HEK293T (cell line): ENCODE measurements around the gene CFAP97D2.

Experiments used
- BHLHE40 ChIP-seq: fragments of 450-650 bp; IDR thresholded peaks from 2 replicates; pipeline ENCODE4 v1.6.1; 2016; ENCODE audit warnings: mild to moderate bottlenecking, moderate library complexity, borderline replicate concordance
- CTBP1 ChIP-seq: fragments of 450-650 bp; IDR thresholded peaks from 2 replicates; pipeline ENCODE4 v1.6.1; 2016; ENCODE audit warnings: borderline replicate concordance
- FOXK2 ChIP-seq: fragments of 450-650 bp; IDR thresholded peaks from 2 replicates; pipeline ENCODE4 v1.6.1; 2016; ENCODE audit warnings: mild to moderate bottlenecking
- L3MBTL2 ChIP-seq: fragments of 450-650 bp; conservative IDR thresholded peaks from 2 replicates; pipeline ENCODE4 v1.6.1; 2016; ENCODE audit warnings: mild to moderate bottlenecking
- PKNOX1 ChIP-seq: fragments of 450-650 bp; IDR thresholded peaks from 2 replicates; pipeline ENCODE4 v1.6.1; 2016
- SP1 ChIP-seq: fragments of 450-650 bp; IDR thresholded peaks from 2 replicates; pipeline ENCODE4 v1.6.1; 2017

GRCh38 chr13:114141261-114141996 is 37.6 kb upstream of the CFAP97D2 start:
- TF ChIP-seq CTBP1 (no peak), PKNOX1 (no peak), BHLHE40 (no peak), FOXK2 (no peak), SP1 (no peak), L3MBTL2 (no peak)
